ENCODE results near the gene KIAA0753.

KIAA0753 gene

GRCh38 chr17:6568184-6568758 lies 72.2 kb downstream of the KIAA0753 start:
- no peak for DNase-seq

- no peak for DNase-seq
Observed at GRCh38 chr17:6567528-6568183, 72.9 kb downstream of the KIAA0753 start.

- no peak for DNase-seq
Observed at GRCh38 chr17:6561446-6561845, 79.1 kb downstream of the KIAA0753 start.

GRCh38 chr17:6560496-6560895 lies 80.0 kb downstream of the KIAA0753 start:
- DNase-seq, result no peak

GRCh38 chr17:6559753-6560215 lies 80.7 kb downstream of the KIAA0753 start:
- DNase-seq, result no peak

DNA sequence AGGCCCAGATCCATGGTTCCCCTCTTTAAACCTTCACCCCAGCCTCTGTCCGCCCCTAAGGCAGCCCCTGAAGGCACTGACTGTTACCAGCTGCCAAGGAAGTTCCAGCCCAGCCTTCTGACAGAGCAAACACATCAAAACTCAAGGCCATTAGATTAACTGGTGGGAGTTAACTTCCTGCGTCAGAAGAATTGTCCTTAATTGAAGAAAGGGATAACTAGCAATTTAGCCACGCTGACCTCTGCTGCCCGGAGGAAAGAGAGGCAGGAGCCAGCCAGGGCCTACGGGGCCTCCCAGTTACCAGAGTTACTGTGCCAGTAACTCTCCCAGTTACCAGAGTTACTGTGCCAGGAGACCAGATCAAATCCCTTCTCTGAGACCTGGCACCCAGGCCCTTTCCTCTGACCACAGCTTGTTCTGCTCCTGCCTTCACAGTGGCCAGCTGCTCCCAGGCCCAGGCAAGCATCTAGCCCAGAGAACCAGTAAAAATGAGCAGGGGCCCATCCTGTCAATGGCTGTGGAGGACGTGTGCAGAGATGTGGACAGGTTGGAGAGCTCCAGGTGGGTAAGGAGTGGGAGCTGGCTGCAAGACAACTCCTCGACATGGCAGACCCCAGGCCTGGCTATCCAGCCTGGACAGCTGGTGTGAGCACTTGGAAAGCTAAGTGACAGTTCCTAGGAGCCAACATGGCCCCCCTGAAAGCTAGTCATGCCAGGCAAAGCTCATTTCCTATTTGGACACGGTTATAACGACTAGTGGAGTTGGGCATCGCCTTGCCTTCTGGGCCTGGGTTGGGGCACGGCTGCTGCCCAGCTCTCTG lies 81.4 kb downstream of the KIAA0753 start:
- DNase-seq, result no peak

- no peak for DNase-seq
Observed at GRCh38 chr17:6558276-6558675, 82.2 kb downstream of the KIAA0753 start.

DNA sequence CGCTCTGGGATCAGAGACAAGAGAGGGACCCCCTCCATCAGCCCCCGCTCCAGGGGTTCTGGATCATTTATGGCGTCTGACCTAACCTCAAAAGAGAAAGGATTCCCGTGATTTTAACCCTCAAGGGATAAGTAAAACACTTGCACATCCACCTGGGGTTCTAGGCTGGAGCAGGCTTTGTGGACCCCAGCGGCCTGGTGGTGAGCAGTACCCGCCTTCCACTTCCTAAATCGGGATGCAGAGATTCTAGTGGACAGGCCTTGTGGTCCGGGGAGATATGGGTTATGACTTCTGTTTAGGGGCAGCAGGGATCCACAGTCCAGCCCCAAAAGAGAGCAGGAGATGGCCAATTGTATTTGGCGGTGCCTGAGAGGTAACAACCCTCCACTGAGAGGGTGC lies 83.5 kb downstream of the KIAA0753 start:
- DNase-seq, result no peak

GRCh38 chr17:6556121-6557039 lies 84.1 kb downstream of the KIAA0753 start, which contains the start of gene PITPNM3:
PITPNM3 (minus strand) TSS chr17:6556555; CDS start chr17:6556406, 149 bp downstream.
- DNase-seq, result no peak

DNA sequence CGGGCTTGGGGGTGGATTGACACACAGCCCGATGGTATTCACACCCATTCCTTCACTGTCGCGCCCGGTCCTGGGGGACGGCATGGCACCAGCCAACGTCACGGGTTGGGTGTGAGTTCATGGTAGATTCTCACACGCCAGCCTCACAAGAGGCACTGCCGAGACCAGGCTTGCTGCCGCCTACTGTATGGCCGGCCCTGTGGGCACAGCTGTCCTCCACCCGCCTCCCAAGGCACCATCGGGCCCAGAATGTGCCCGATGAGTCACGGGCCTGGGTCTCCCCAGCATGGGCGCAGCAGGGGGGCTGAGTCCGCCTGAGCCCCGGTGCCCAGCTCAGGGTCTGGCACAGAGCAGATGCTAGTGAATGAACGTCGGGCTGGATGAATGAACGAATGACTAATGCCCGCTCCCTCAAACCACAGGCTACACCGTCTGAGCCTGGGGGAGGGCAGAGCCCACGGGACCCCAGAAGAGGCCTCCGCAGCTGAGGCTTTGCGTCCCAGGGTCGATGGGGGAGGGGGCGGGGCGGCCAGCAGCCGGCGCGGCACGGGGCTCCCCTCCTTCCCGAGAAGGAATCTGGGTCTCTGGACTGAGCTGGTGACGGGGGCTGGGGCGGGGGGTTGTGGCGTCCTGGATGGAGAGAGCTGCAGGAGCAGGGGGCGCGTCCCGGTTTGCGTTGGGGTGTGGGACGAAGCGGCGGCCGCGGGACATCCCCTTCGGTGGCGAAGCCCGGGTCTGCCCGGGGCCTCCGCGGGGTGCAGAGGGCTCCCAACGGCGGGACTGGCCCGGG lies 85.0 kb downstream of the KIAA0753 start:
- DNase-seq, result peak; percentile 32

DNA sequence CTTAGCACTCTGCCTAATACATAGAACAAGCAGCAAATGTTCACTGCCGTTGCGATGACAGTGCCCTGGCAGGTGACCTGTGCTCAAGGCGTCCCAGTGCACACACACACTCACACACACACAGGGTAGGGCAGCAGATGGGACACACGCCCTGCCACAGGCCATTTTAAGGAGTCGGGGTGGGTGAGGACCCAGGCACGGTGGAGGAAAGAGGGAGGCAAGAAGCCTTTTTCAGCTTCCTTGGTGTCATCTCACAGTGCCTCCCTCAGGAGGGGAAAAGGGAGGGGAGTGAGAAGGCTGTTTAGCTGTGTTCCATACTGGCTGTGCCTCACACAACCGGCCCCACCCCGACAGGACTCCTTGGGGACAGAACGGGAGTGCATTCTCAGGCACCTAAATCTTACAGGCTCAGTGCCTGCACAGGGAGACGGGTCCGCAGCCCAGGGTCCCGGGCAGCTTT lies 85.6 kb downstream of the KIAA0753 start:
- no peak for DNase-seq

- no peak for DNase-seq
Observed at GRCh38 chr17:6554342-6554741, 86.2 kb downstream of the KIAA0753 start.

GRCh38 chr17:6551869-6552531 lies 88.5 kb downstream of the KIAA0753 start:
- no peak for DNase-seq

- DNase-seq, result no peak
Observed at GRCh38 chr17:6551356-6551755, 89.2 kb downstream of the KIAA0753 start.

DNA sequence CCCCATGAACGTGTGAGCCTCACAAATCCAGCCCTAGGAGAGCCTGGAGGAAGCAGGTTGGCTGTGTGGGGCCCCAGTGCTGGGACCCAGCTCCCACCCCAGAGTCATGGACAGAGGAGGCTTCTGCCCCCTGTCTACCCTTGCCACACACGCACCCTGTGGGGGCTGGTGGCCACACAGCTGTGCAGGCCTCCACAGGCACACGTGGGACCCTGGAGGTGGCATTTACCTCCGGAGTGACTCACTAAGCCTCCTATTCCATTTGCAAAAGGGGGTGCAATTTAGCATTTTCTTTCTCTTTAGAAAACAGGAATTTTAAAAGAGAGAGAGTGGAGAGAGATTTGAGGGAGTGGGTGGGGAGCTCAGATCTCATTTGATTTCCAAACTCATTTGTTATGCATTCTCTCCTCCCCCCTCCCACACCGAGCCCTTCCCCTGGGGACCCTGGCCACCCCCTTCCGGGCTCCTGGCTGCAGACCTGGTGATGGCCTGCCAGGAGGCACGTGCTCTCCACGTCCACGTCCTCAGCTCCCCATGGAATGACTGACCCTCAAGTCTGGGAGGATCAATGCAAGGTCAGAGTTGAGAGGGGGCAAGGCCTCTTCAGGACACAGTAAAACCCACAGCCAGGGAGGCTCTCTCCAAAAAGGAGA lies 91.0 kb downstream of the KIAA0753 start:
- DNase-seq, result no peak

GRCh38 chr17:6548578-6549330 lies 91.8 kb downstream of the KIAA0753 start:
- no peak for DNase-seq

GRCh38 chr17:6548034-6548433 lies 92.5 kb downstream of the KIAA0753 start:
- DNase-seq, result no peak

GRCh38 chr17:6547336-6547735 lies 93.2 kb downstream of the KIAA0753 start:
- no peak for DNase-seq

GRCh38 chr17:6546069-6546718 lies 94.3 kb downstream of the KIAA0753 start:
- DNase-seq, result no peak

All from suppressor macrophage treated with lipopolysaccharide for 4 hours (primary cell).